Left lung (tissue), 10 donors: ENCODE data around the gene FAM98C. TPM values are rescaled to one million over a fixed set of nuclear protein-coding genes. Genes with fewer than 3 reads are reported as not detected.

ENCODE experiments used
- ATAC-seq: fragments of 200-7000 bp; cut with Tn5 transposase; one replicate; pipeline ENCODE4 v1.9.1; 2020; ENCODE audit warnings: moderate library complexity
- DNase-seq, 4 donors: peaks; one replicate each; pipeline ENCODE4 v3.0.0-alpha.2; 2013 to 2020
- H3K27ac ChIP-seq, 2 donors: fragments of 200-600 bp; sonication (generic) in 1 of 2; one replicate each; pipeline versions ENCODE4 v1.5.0 to v1.8.0; 2020 to 2021
- H3K27me3 ChIP-seq, 2 donors: fragments of 200-600 bp; sonication (generic) in 1 of 2; one replicate each; pipeline versions ENCODE4 v1.5.0 to v1.8.0; 2020 to 2021
- H3K36me3 ChIP-seq, 2 donors: fragments of 200-600 bp; sonication (generic) in 1 of 2; one replicate each; pipeline versions ENCODE4 v1.5.0 to v1.8.0; 2020 to 2021
- H3K4me1 ChIP-seq, 2 donors: fragments of 200-600 bp; one replicate each; pipeline ENCODE4 v1.8.0; 2021
- H3K4me3 ChIP-seq, 2 donors: fragments of 200-600 bp; sonication (generic) in 1 of 2; one replicate each; pipeline versions ENCODE4 v1.5.0 to v1.8.0; 2020 to 2021; ENCODE audit warnings: mild to moderate bottlenecking in 1 of 2
- H3K9me3 ChIP-seq, 2 donors: fragments of 200-600 bp; sonication (generic) in 1 of 2; one replicate each; pipeline versions ENCODE4 v1.5.0 to v1.8.0; 2020 to 2021
- CTCF ChIP-seq, 2 donors: fragments of 200-600 bp; sonication (generic) in 1 of 2; IDR thresholded peaks; one replicate each; pipeline versions ENCODE4 v1.5.0 to v1.8.0; 2021; ENCODE audit warnings: antibody characterized with exemption in 2 of 2
- intact Hi-C, 2 donors: fragments of 100-400 bp; cut with DNase I; formaldehyde crosslinking; loops; one replicate each; pipeline versions ENCODE4 v1.11.2 to v1.14.2; 2022
- polyA plus RNA-seq, 6 donors: library from polyadenylated mRNA; unstranded; fragments of 120-200 nt; gene quantifications; one replicate each; pipeline ENCODE4 v1.2.1, GENCODE V29; 2013; ENCODE audit not compliant: insufficient read length in 6 of 6
- total RNA-seq, 2 donors: library from RNA; stranded (reverse); fragmentation: NEBNext Ultra II Directional; extraction: Animal tissue kit (Norgen Biotek cat#: 25700); gene quantifications; one replicate each; pipeline ENCODE4 v1.2.1, GENCODE V29; 2021
- donor health status: DM: no; HTN: yes; CAD: no.
- donor health status: DM: no; HTN: no; CAD: no.

FAM98C gene
- total and polyA plus RNA-seq, 8 donors: 13.3 to 21.2 (median 18.0) TPM

DNA sequence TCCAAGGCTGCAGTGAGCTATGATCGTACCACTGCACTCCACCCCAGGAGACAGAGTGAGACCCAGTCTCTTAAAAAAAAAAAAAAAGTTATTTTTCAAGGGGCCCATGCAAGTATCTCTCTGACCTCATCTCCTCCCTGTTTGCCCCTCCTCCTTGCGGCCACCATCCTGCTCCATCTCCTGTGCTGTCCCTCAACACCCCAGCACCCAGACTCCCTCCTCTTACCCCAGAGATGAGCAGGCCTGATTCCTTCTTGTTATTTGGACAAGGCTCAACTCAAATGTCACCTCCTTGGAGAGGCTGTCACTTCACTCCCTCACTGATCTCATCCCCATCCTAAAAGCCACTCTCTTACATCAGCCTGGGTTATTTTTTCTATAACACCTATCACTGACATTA, 35.0 kb downstream of the FAM98C start:
- Histone ChIP-seq H3K9me3 (no peaks in the 10 kb centered on the region), H3K36me3 (no peaks in the 10 kb centered on the region), H3K27ac (no peak overlapping the region), H3K27me3 (peaks cover 11 to 55% of the 10 kb centered on the region in 2 donors), H3K4me3 (no peak overlapping the region), H3K4me1 (peaks cover 0 to 11% of the 10 kb centered on the region in 2 donors)
- intact Hi-C loops: no loop called here
- ATAC-seq (no peak), DNase-seq (no peak)
- no peak for TF ChIP-seq CTCF (IDR thresholded peaks at IDR 0.05)

GRCh38 chr19:38440592-38440991, 37.7 kb downstream of the FAM98C start:
- DNase-seq: no peak
- intact Hi-C loops: no loop called here
- no peak overlapping the region for H3K27ac ChIP-seq
- no peaks in the 10 kb centered on the region for H3K9me3 ChIP-seq
- no peaks in the 10 kb centered on the region for H3K36me3 ChIP-seq
- peaks cover 0 to 29% of the 10 kb centered on the region in 2 donors for H3K27me3 ChIP-seq
- H3K4me3 ChIP-seq: no peak overlapping the region
- ATAC-seq: no peak
- H3K4me1 ChIP-seq: no peaks in the 10 kb centered on the region
- no peak for TF ChIP-seq CTCF (IDR thresholded peaks at IDR 0.05)

DNA sequence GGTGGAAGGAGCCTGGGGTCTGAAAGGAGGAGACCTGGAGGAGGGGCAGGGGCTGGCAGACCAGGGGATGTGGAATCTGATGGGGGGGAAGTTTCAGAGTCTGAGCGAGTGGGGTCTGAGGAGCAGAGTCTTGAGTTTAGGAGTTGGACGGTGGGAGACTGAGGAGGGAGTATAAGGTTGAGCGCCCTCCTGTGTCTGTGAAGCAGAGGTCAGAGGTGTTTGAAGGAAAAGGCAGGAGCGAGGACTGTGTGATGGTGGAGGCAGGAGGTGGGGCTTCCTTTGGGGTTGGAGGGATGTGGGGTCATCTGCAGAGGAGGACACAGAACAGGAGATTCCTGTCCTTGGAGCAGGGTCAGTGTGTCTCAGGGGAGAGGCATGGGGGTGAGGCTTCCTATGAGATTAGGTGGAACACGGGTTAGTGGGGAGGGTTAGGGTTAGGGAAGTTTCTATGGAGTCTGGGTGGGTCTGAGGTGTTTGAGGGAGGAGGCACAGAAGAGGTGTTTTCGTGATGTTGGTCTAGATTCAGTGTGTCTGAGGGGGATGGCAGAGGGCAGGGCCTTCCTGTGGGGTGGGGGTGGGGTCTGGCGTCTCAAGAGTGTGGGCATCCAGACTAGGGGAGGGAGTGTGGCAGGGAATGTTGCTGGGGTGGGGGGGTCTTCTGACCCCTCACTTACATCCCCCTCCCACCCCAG, 38.9 kb downstream of the FAM98C start:
- ATAC-seq (peak; percentile 23), DNase-seq (no peak)
- no peak overlapping the region for H3K27ac ChIP-seq
- H3K36me3 ChIP-seq: no peaks in the 10 kb centered on the region
- no peak overlapping the region for H3K4me3 ChIP-seq
- H3K4me1 ChIP-seq: no peaks in the 10 kb centered on the region
- intact Hi-C loops: no loop called here
- peaks cover 0 to 18% of the 10 kb centered on the region in 2 donors for H3K27me3 ChIP-seq
- no peak for TF ChIP-seq CTCF (IDR thresholded peaks at IDR 0.05)
- H3K9me3 ChIP-seq: no peaks in the 10 kb centered on the region

DNA sequence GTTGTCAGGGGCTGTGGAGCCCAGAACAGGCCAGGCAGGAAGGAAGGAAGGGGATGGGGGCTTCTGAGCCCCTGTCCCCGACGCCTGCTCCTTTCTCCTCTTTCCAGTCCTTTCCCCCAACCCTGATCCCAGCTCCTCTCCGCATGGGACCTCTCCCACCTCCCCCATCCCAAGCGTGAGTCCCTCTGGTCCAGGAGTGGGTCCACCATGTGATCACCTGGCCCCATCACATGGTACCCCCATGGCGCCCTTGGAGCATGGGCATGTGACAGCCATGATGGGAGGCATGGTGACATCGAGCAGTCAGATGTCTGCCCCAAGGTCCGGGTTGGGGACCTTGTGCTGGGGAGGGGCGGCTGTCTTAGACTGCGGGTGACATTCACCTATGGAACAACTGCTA, 39.8 kb downstream of the FAM98C start:
- intact Hi-C loops: no loop called here
- DNase-seq: no peak

More for the DNA sequence above, 39.8 kb downstream of the FAM98C start:
- Histone ChIP-seq H3K9me3 (no peaks in the 10 kb centered on the region), H3K36me3 (no peaks in the 10 kb centered on the region), H3K27me3 (peaks cover 0 to 10% of the 10 kb centered on the region in 2 donors), H3K27ac (no peak overlapping the region), H3K4me1 (no peaks in the 10 kb centered on the region), H3K4me3 (no peak overlapping the region)
- no peak for TF ChIP-seq CTCF (IDR thresholded peaks at IDR 0.05)
- ATAC-seq: no peak
